Measurements from ENCODE around the gene METTL2B.

Gene METTL2B

DNA sequence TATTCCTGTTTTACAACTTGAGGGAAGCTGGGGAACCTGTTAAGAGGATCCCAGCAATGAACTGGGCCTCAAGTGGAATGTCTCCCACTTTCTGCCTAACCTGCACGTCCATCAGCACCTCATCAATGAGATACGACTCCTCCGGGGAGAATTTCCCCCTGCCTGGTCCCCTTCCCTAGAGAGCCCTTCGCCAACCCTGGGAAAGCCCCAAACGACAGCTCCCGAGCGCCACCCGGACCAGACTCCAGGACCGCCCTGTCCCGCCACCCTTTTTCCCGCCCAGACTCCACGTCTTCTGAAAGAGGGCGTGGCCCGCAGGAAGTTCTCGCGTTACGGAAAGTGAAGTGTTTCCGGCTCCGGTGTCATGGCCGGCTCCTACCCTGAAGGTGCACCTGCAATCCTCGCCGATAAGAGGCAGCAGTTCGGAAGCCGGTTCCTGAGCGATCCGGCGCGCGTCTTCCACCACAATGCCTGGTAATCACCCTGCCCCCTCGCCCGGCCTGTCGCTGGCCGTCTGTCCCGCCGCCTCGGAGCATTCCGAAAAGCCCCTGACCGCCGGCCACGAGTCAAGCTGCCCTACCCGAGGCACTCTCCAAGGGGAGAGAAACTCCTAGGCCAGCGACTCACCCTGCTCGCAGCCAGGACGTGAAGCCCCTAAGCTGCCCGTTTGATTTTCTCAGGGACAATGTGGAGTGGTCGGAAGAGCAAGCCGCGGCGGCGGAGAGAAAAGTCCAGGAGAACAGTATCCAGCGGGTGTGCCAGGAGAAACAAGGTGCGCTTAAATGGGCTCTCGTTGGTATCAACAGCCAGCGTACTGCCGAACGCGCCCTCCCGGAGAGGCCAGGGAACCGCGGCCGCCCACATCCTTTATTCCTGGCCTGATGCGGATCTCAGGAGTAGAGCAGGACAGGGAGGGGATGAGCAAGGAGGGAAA, at the start of gene METTL2B:
METTL2B (plus strand) TSS at position 347 of the 934 bp plus-strand sequence; CDS start at position 365, 18 bp downstream.
- peak; percentile 48 to 96 (median 85) for DNase-seq

GRCh38 chr7:128427289-128427891, 49.2 kb upstream of the METTL2B start:
- peak in 2 of 58 donors; percentile 58 to 64 for DNase-seq

- DNase-seq = no peak
These were observed 46.3 kb upstream of the METTL2B start for GRCh38 chr7:128430207-128430606.

DNA sequence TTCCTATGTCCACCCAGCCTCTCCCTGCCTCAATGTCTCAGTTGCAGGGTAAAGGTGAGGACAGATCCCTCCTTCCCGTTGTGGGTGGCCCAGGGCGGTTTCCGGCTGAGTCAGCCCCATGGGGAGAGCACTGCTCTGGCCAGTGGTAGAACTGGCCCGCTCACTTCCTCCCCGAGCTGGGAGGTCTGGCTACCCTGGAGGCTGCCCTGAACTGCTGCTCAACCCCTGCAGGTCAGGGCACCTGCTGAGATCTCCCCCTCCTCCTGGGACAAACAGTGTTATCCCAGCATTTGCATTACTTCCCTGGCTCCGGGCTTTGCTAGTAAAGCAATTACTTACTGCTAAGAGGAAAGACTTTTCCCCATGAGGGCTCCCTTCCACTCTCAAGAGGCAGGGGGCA, 45.3 kb upstream of the METTL2B start:
- no peak for DNase-seq

DNA sequence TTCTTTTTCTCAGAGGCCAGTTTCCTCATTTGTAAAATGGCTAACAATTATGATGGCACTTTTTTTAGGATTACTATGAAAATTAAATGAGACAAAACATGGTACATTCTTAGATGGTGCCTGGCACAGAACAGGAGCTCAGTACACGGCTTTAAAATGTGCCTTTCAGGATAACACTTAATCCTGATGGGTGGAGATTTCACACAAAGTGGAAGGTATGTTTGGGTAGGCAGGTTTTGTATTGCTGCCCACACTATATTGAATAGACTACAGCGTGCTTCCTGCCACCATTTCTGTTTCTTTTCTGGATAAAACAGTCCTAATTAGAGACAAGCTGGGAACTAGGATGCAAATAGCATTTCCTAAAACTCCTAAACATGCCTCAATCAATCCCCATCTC, 44.8 kb upstream of the METTL2B start:
- DNase-seq = no peak

DNA sequence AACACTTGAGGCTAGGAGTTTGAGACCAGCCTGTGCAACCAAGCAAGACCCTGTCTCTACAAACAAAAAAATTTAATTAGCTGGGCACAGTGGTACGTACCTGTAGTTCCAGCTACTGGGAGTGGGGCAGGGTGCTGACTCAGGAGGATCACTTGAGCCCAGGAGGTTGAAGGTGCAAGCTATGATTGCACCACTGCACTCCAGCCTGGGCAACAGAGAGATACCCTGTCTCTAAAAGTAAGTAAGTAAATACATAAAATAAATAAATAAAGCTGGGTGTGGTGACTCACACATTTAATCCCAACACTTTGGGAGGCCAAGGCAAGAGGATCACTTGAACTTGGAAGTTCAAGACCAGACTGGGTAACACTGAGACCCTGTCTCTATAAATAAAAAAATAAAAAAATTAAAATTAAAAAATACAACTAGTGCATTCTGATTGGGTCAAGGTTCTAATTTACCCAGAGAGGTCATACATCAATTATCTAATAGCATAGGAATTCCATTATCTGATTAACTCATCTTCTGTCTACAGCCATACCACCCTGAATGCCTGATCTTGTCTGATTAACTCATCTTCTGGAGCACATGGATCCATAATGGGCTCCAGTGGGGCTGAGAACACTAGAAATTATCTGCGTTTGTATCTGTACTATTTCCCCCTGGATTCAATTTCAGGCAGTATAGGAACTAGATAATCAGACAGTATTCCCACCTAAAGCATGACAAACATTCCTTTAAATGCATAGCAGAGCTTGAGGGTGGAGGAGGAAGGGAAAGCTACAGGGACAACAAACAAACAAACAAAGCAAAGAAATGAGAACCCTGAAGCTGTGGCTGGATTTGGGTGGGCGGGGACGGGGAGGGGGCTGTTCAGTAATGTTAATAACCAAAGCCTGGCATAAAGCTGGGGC, 41.9 kb upstream of the METTL2B start:
- no peak for DNase-seq

DNA sequence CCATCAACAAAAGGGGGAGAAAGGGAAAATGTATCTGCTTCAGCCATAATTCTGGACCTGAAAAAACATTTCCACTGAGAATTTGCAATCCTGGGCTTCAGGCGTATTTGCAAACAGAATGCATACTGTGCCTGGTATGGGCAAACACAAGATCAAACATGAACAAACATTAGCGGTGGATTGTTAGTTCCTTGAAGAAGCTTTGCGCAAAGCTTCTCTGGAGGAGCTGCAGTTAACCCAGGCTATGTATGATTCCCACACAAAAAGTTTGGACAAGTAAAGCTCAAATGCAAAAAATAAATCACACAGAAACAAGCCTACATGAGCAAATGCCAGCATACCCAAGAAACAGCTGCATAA, 41.2 kb upstream of the METTL2B start:
- no peak for DNase-seq

- no peak for DNase-seq
These were observed 38.9 kb upstream of the METTL2B start for GRCh38 chr7:128437426-128438332.

GRCh38 chr7:128442356-128442755, 34.2 kb upstream of the METTL2B start:
- no peak for DNase-seq

DNA sequence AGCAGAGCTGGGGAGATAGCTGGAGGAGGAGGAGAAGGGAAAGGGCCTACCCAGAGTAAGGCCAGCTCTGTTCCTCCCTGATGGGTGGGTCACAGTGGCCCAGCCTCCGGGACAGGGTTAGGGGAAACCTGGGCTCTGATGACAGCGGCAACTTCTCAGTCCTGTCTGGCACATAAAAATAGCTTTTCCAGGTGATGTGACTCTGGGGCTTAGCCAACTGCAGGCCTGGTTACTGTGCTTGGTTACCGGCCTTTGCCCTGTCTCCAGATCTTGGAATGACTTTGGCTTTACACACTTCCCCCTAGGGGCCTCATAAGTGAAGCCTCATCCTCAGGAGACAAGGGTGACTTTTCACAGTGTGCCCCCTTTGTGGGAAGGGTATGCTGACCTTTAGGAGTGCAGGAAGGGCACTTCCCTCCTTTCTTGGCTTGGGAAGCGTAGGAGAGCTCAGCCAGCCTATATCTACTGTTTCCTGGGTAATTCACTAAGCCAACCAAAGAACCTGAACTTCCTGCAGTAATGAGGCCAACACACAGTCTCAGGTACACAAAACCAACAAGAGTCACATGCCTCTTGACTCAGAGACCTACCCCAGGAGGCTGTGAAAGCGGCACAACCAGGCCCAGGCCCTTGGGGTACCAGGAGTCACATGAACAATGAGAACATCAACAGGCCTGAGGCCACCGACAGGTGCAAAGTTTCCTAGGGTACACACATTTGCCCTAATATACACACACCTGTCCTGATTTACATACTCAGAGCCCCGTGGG, 32.5 kb upstream of the METTL2B start:
- no peak for DNase-seq

DNA sequence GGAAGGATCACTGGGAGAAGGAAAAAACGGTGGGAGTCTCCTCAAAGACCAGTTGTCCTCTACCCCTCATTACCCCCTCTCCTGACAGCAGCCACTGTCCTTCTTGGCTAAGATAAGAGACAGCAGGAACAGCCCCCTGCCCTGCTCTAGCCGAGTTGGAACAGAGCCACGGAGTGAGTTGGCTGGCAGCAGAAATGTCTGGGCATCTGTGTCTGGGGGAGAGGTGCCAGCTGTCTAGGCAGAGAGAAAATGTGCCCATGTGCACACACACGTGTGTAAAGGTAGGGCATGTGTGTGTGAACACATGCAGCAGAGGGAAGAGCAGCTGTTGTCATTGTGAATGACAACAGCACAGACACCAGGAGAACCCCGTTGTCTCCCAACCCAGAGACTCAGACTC, 30.2 kb upstream of the METTL2B start:
- peak in 19 of 58 donors; percentile 4 to 29 (median 12) for DNase-seq

- DNase-seq = no peak
These were observed 28.5 kb upstream of the METTL2B start for GRCh38 chr7:128447941-128448564.

- no peak for DNase-seq
These were observed 27.7 kb upstream of the METTL2B start for GRCh38 chr7:128448751-128449302.

GRCh38 chr7:128450409-128450808, 26.1 kb upstream of the METTL2B start:
- DNase-seq = no peak

- no peak for DNase-seq
These were observed 25.6 kb upstream of the METTL2B start for GRCh38 chr7:128450913-128451312.

DNA sequence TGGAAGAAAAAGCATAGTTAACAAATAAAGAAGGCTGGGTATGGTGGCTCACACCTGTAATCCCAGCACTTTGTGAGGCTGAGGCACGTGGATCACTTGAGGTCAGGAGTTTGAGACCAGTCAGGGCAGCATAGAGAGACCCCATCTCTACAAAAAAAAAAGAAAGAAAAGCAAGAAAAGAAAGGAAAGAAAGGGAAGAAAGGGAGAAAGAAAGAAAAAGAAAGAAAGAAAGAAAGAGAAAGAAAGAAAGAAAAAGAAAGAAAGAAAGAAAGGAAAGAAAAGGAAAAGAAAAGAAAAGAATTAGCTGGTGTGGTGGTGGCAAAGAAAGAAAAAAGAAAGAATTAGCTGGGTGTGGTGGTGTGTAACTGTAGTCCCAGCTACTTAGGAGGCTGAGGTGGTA, 24.0 kb upstream of the METTL2B start:
- no peak for DNase-seq

- DNase-seq = peak in 50 of 58 donors; percentile 11 to 87 (median 53)
These were observed 22.4 kb upstream of the METTL2B start for GRCh38 chr7:128453836-128454804.
